Right lung (tissue), 5 donors: ENCODE results near the gene GPC5. TPM values are rescaled to one million over a fixed set of nuclear protein-coding genes. Genes with fewer than 3 reads are reported as not detected.
A peak's percentile ranks its signal among the peaks of the same experiment; 100 is the strongest.
"Not testable (repeated sequence)": the region's sequence is repeated elsewhere in the genome, so short reads cannot be mapped to it uniquely, and the experiment has no call there.

Experiments
- DNase-seq, 2 donors: peaks; one replicate each; pipeline ENCODE4 v3.0.0-alpha.2; 2013
- polyA plus RNA-seq, 5 donors: library from polyadenylated mRNA; unstranded; fragments of 120-200 nt; gene quantifications; one replicate each; pipeline versions ENCODE4 v1.2.1 to v1.2.3, GENCODE V29; 2013; ENCODE audit warnings: inconsistent platforms in 1 of 5, low replicate concordance in 1 of 5; ENCODE audit not compliant: insufficient read length in 5 of 5, insufficient read depth in 1 of 5

GPC5 gene
- polyA plus RNA-seq, 5 donors = 9.2 to 17.3 (median 14.9) TPM

GRCh38 chr13:91648012-91648411, 249.6 kb downstream of the GPC5 start:
- no peak for DNase-seq

GRCh38 chr13:91649456-91649855, 251.0 kb downstream of the GPC5 start:
- no peak for DNase-seq

- no peak for DNase-seq
Observed at GRCh38 chr13:91652404-91653301, 254.2 kb downstream of the GPC5 start.

- DNase-seq = no peak
Observed at GRCh38 chr13:91655731-91656130, 257.3 kb downstream of the GPC5 start.

GRCh38 chr13:91657283-91657682, 258.9 kb downstream of the GPC5 start:
- no peak for DNase-seq

- DNase-seq = no peak
Observed at GRCh38 chr13:91659256-91660075, 261.0 kb downstream of the GPC5 start.

- no peak for DNase-seq
Observed at GRCh38 chr13:91660076-91660415, 261.6 kb downstream of the GPC5 start.

GRCh38 chr13:91661692-91662490, 263.5 kb downstream of the GPC5 start:
- no peak for DNase-seq

GRCh38 chr13:91664039-91664438, 265.6 kb downstream of the GPC5 start:
- DNase-seq = no peak

- no peak for DNase-seq
Observed at GRCh38 chr13:91667486-91667885, 269.1 kb downstream of the GPC5 start.

GRCh38 chr13:91668866-91669495, 270.6 kb downstream of the GPC5 start:
- DNase-seq = peak; percentile 35 to 38

- not testable (repeated sequence) for DNase-seq
Observed at GRCh38 chr13:91674347-91674746, 275.9 kb downstream of the GPC5 start.

GRCh38 chr13:91684746-91685145, 286.3 kb downstream of the GPC5 start:
- DNase-seq = no peak

GRCh38 chr13:91690944-91691343, 292.5 kb downstream of the GPC5 start:
- no peak for DNase-seq

- no peak for DNase-seq
Observed at GRCh38 chr13:91693466-91693865, 295.0 kb downstream of the GPC5 start.

- no peak for DNase-seq
Observed at GRCh38 chr13:91698308-91698707, 299.9 kb downstream of the GPC5 start.

GRCh38 chr13:91698767-91699166, 300.3 kb downstream of the GPC5 start:
- no peak for DNase-seq

GRCh38 chr13:91699863-91700262, 301.4 kb downstream of the GPC5 start:
- no peak for DNase-seq

- DNase-seq = no peak
Observed at GRCh38 chr13:91701975-91702374, 303.6 kb downstream of the GPC5 start.

GRCh38 chr13:91702411-91702810, 304.0 kb downstream of the GPC5 start:
- no peak for DNase-seq

- DNase-seq = no peak
Observed at GRCh38 chr13:91704398-91704797, 306.0 kb downstream of the GPC5 start.

- DNase-seq = no peak
Observed at GRCh38 chr13:91708558-91708957, 310.1 kb downstream of the GPC5 start.
